Measurements from ENCODE around the gene CPA2.

- TF ChIP-seq CTCF (IDR thresholded peaks at IDR 0.05) (no peak), POLR2A (IDR thresholded peaks at IDR 0.05) (no peak)
Observed at GRCh38 chr7:130273081-130273932, 6.6 kb downstream of the CPA2 start.
